ENCODE data around the gene UQCRC2.
"Not testable (repeated sequence)": the region's sequence is repeated elsewhere in the genome, so short reads cannot be mapped to it uniquely, and the experiment has no call there.

Gene UQCRC2

GRCh38 chr16:21980032-21980431 is 26.9 kb downstream of the UQCRC2 start:
- DNase-seq (ENCODE audit: extremely low read depth in 1 of 2, low read depth in 1 of 2), result no peak

- DNase-seq (ENCODE audit: extremely low read depth in 1 of 2, low read depth in 1 of 2), result no peak
Measured at GRCh38 chr16:21982108-21982507, 28.9 kb downstream of the UQCRC2 start.

- DNase-seq (ENCODE audit: extremely low read depth in 1 of 2, low read depth in 1 of 2), result no peak
Measured at GRCh38 chr16:21984062-21984461, 30.9 kb downstream of the UQCRC2 start.

GRCh38 chr16:21985524-21985923 is 32.4 kb downstream of the UQCRC2 start:
- DNase-seq (ENCODE audit: extremely low read depth in 1 of 2, low read depth in 1 of 2), result no peak

GRCh38 chr16:21986692-21987246 is 33.6 kb downstream of the UQCRC2 start:
- no peak for DNase-seq (ENCODE audit: extremely low read depth in 1 of 2, low read depth in 1 of 2)

GRCh38 chr16:21987498-21987897 is 34.3 kb downstream of the UQCRC2 start:
- DNase-seq (ENCODE audit: extremely low read depth in 1 of 2, low read depth in 1 of 2), result no peak

GRCh38 chr16:21989133-21989532 is 36.0 kb downstream of the UQCRC2 start:
- no peak for DNase-seq (ENCODE audit: extremely low read depth in 1 of 2, low read depth in 1 of 2)

GRCh38 chr16:21989751-21990150 is 36.6 kb downstream of the UQCRC2 start:
- no peak for DNase-seq (ENCODE audit: extremely low read depth in 1 of 2, low read depth in 1 of 2)

- no peak for DNase-seq (ENCODE audit: extremely low read depth in 1 of 2, low read depth in 1 of 2)
Measured at GRCh38 chr16:21990381-21990944, 37.3 kb downstream of the UQCRC2 start.

- no peak for DNase-seq (ENCODE audit: extremely low read depth in 1 of 2, low read depth in 1 of 2)
Measured at GRCh38 chr16:21991621-21992020, 38.5 kb downstream of the UQCRC2 start.

- no peak for DNase-seq (ENCODE audit: extremely low read depth in 1 of 2, low read depth in 1 of 2)
Measured at GRCh38 chr16:21994856-21995465, 41.8 kb downstream of the UQCRC2 start.

- DNase-seq (ENCODE audit: extremely low read depth in 1 of 2, low read depth in 1 of 2), result no peak
Measured at GRCh38 chr16:21996923-21997696, 43.9 kb downstream of the UQCRC2 start.

GRCh38 chr16:21997697-21998480 is 44.7 kb downstream of the UQCRC2 start:
- no peak for DNase-seq (ENCODE audit: extremely low read depth in 1 of 2, low read depth in 1 of 2)

- DNase-seq (ENCODE audit: extremely low read depth in 1 of 2, low read depth in 1 of 2), result no peak
Measured at GRCh38 chr16:22001591-22001990, 48.4 kb downstream of the UQCRC2 start.

GRCh38 chr16:22002047-22002446 is 48.9 kb downstream of the UQCRC2 start:
- not testable (repeated sequence) for DNase-seq (ENCODE audit: extremely low read depth in 1 of 2, low read depth in 1 of 2)

- no peak for DNase-seq (ENCODE audit: extremely low read depth in 1 of 2, low read depth in 1 of 2)
Measured at GRCh38 chr16:22003195-22003594, 50.0 kb downstream of the UQCRC2 start.

- DNase-seq (ENCODE audit: extremely low read depth in 1 of 2, low read depth in 1 of 2), result no peak
Measured at GRCh38 chr16:22004341-22004740, 51.2 kb downstream of the UQCRC2 start.

GRCh38 chr16:22005746-22006145 is 52.6 kb downstream of the UQCRC2 start:
- no peak for DNase-seq (ENCODE audit: extremely low read depth in 1 of 2, low read depth in 1 of 2)

- DNase-seq (ENCODE audit: extremely low read depth in 1 of 2, low read depth in 1 of 2), result no peak
Measured at GRCh38 chr16:22006636-22007035, 53.5 kb downstream of the UQCRC2 start.

GRCh38 chr16:22007159-22007508 is 54.0 kb downstream of the UQCRC2 start:
- DNase-seq (ENCODE audit: extremely low read depth in 1 of 2, low read depth in 1 of 2), result no peak

GRCh38 chr16:22007509-22008214 is 54.5 kb downstream of the UQCRC2 start, which contains the start of gene MOSMO:
MOSMO (plus strand) TSS chr16:22008111; CDS start chr16:22008302, 191 bp downstream.
- peak; percentile 39 to 44 for DNase-seq (ENCODE audit: extremely low read depth in 1 of 2, low read depth in 1 of 2)

Data from stimulated activated CD8-positive, alpha-beta memory T cell treated with anti-CD3 and anti-CD28 coated beads, Interleukin-7, amount 100 ng/mL, for 48 hours (primary cell).